B cell (primary cell): ENCODE results near the gene BIN2. TPM values are rescaled to one million over a fixed set of nuclear protein-coding genes. Genes with fewer than 3 reads are reported as not detected.
A peak's percentile ranks its signal among the peaks of the same experiment; 100 is the strongest.

Source experiments
- ATAC-seq: fragments of 200-7000 bp; cut with Tn5 transposase; one replicate; pipeline ENCODE4 v1.10.0; 2021; ENCODE audit warnings: low read depth, mild to moderate bottlenecking, moderate number of reproducible peaks, moderate library complexity
- CTCF ChIA-PET: fragments of 350-600 bp; sonication (Branson Sonifier 250); formaldehyde crosslinking; loops from one replicate; lab custom pipeline; 2021; ENCODE audit warnings: antibody characterized with exemption, inconsistent platforms; lab: Charles Lee
- POLR2A ChIA-PET: fragments of 350-600 bp; sonication (Branson Sonifier 250); formaldehyde crosslinking; loops from one replicate; lab custom pipeline; 2021; ENCODE audit warnings: antibody characterized with exemption; lab: Charles Lee
- DNase-seq: peaks from one replicate; pipeline ENCODE4 v3.0.0; 2013
- H2AFZ ChIP-seq: 2 replicates; pipeline ENCODE4 v1.6.1; 2012; ENCODE audit warnings: mild to moderate bottlenecking, low read depth, low read length; ENCODE audit not compliant: insufficient read depth, poor library complexity, severe bottlenecking
- H3K27ac ChIP-seq, 2 donors: 1 replicate in 1 of 2; 2 replicates in 1 of 2; pipeline ENCODE4 v1.5.1; 2012 to 2013; ENCODE audit warnings: low read length in 2 of 2, mild to moderate bottlenecking in 2 of 2, moderate library complexity in 1 of 2
- H3K27me3 ChIP-seq, 4 experiments: fragments of 200-600 bp in 1 of 4; sonication (generic) in 1 of 4; replicated peaks in 1 of 4; 1 replicate in 2 of 4; 2 replicates in 2 of 4; pipeline versions ENCODE4 v1.6.1 to v1.7.0; 2013 to 2016; ENCODE audit warnings: low read length in 3 of 4, mild to moderate bottlenecking in 2 of 4, mixed read lengths in 1 of 4, moderate library complexity in 1 of 4; ENCODE audit not compliant: insufficient read depth in 4 of 4, control insufficient read depth in 3 of 4; ENCODE audit errors: control extremely low read depth in 1 of 4
- H3K36me3 ChIP-seq, 2 experiments: replicated peaks in 1 of 2; 1 replicate in 1 of 2; 2 replicates in 1 of 2; pipeline versions ENCODE4 v1.6.1 to v1.7.1; 2013; ENCODE audit warnings: low read length in 1 of 2; ENCODE audit not compliant: insufficient read depth in 2 of 2, control insufficient read depth in 1 of 2; ENCODE audit errors: control extremely low read depth in 1 of 2, extremely low read depth in 1 of 2
- H3K4me1 ChIP-seq, 2 donors: fragments of 200-600 bp in 1 of 2; sonication (generic) in 1 of 2; 1 replicate in 1 of 2; 2 replicates in 1 of 2; pipeline versions ENCODE4 v1.5.1 to v1.6.1; 2013 to 2017; ENCODE audit warnings: low read length in 2 of 2; ENCODE audit not compliant: control insufficient read depth in 2 of 2, insufficient read depth in 2 of 2
- H3K4me2 ChIP-seq: replicated peaks from 2 replicates; pipeline ENCODE3; 2012; ENCODE audit warnings: mild to moderate bottlenecking, low read depth, low read length; ENCODE audit not compliant: poor library complexity, severe bottlenecking
- H3K4me3 ChIP-seq, 5 experiments: fragments of 200-600 bp in 1 of 5; sonication (generic) in 1 of 5; 1 replicate in 3 of 5; 2 replicates in 2 of 5; pipeline versions ENCODE4 v1.5.1 to v1.7.0; 2011 to 2016; ENCODE audit warnings: low read length in 4 of 5, mild to moderate bottlenecking in 4 of 5, low read depth in 2 of 5, control low read depth in 1 of 5, moderate library complexity in 1 of 5; ENCODE audit not compliant: insufficient read depth in 1 of 5; ENCODE audit errors: control extremely low read depth in 1 of 5, extremely low read depth in 1 of 5
- H3K79me2 ChIP-seq: fragments of 200-600 bp; sonication (generic); one replicate; pipeline ENCODE4 v1.6.0; 2016; ENCODE audit warnings: low read length; ENCODE audit not compliant: control insufficient read depth, insufficient read depth
- H3K9ac ChIP-seq: fragments of 200-600 bp; sonication (generic); 2 replicates; pipeline ENCODE4 v1.6.1; 2017; ENCODE audit warnings: mild to moderate bottlenecking, low read length, moderate library complexity
- H3K9me3 ChIP-seq, 3 donors: one replicate each; pipeline versions ENCODE4 v1.6.1 to v1.7.1; 2013; ENCODE audit warnings: low read length in 2 of 3; ENCODE audit not compliant: control insufficient read depth in 2 of 3, insufficient read depth in 1 of 3; ENCODE audit errors: control extremely low read depth in 1 of 3
- H4K20me1 ChIP-seq: 2 replicates; pipeline ENCODE4 v1.6.0; 2012; ENCODE audit warnings: mild to moderate bottlenecking, low read length; ENCODE audit not compliant: insufficient read depth, control insufficient read depth, poor library complexity, severe bottlenecking
- H3K27ac Mint-ChIP-seq: one replicate; pipeline ENCODE4 v1.8.0; 2021; ENCODE audit warnings: mixed read lengths
- H3K27me3 Mint-ChIP-seq: one replicate; pipeline ENCODE4 v1.8.0; 2021; ENCODE audit warnings: mixed read lengths
- H3K4me1 Mint-ChIP-seq: one replicate; pipeline ENCODE4 v1.8.0; 2021; ENCODE audit warnings: mixed read lengths
- H3K4me3 Mint-ChIP-seq: one replicate; pipeline ENCODE4 v1.8.0; 2021; ENCODE audit warnings: mixed read lengths
- H3K9me3 Mint-ChIP-seq: one replicate; pipeline ENCODE4 v1.8.0; 2022; ENCODE audit warnings: mixed read lengths; ENCODE audit not compliant: insufficient read depth
- EZH2 ChIP-seq: IDR thresholded peaks from 2 replicates; pipeline ENCODE4 v1.6.1; 2012; ENCODE audit warnings: borderline replicate concordance, low read depth, mild to moderate bottlenecking, moderate library complexity, low read length; ENCODE audit not compliant: insufficient read depth, poor library complexity, severe bottlenecking
- WGBS: methylation state at CpG from one replicate; pipeline ENCODE4 v1.1.5; 2013; ENCODE audit warnings: missing lambda C conversion rate; ENCODE audit not compliant: insufficient coverage; 5-methylcytosine and 5-hydroxymethylcytosine counted together
- intact Hi-C: fragments of 100-400 bp; cut with micrococcal nuclease; formaldehyde crosslinking; loops from one replicate; pipeline ENCODE4 v1.10.0; 2022
- polyA plus RNA-seq: library from polyadenylated mRNA; depleted of rRNA; stranded (reverse); fragments of >200 nt; gene quantifications from 2 replicates; pipeline ENCODE4 v1.2.3, GENCODE V29; 2012
- total RNA-seq, 2 donors: library from RNA; stranded (reverse); fragments of 120-200 nt in 1 of 2; gene quantifications; 1 replicate in 1 of 2; 2 replicates in 1 of 2; pipeline versions ENCODE4 v1.2.3 to v1.2.4, GENCODE V29; 2013 to 2022
- TF ChIP-seq, protein P1 (sequence below): fragments of 200-600 bp; IDR thresholded peaks from one replicate; pipeline ENCODE4 v1.8.0; 2022; ENCODE audit warnings: antibody characterized with exemption, mild to moderate bottlenecking

The BIN2 gene
- total and polyA plus RNA-seq, 2 donors (not counting 1 experiment from before 2014, with no cell fraction given), result 41.5 to 100 TPM

DNA sequence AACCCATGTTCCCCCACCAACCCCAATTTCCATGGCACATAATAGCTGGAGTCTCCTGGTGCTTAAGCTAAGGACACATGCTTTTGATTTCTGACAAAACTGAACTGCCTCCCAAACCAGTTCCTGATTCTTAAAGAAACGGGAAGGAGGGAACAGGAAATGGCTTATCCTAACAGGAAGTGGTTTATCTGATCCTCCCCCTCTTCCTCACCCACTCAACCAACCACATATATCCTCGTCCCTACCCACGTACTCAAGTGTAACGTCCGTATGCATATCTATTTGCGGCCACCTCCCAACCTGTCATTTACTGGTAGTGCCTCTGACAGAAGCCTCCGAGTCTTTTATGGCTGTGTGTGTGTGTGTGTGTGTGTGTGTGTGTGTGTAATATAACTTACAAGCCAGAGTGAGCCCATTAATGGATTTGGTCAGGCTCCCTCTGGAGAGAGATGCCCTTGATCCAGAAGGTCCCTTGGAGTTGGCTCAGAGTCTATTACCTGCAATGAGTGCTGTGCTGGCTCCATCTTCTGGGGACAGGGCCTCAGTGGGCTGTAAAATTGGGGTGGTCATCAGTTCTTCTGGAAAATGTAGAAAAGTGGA is 77.6 kb downstream of the BIN2 start:
- H3K36me3 ChIP-seq, result peaks cover 0 to 51% of the 10 kb centered on the region in 2 experiments
- Mint-ChIP-seq H3K27ac (peak overlapping the region; percentile 91), H3K4me1 (peaks cover 49% of the 10 kb centered on the region), H3K9me3 (no peaks in the 10 kb centered on the region), H3K27me3 (no peaks in the 10 kb centered on the region), H3K4me3 (peak overlapping the region; percentile 49)
- no peak overlapping the region for H3K4me3 ChIP-seq
- intact Hi-C loops, result loop anchor here (10.0 kb wide), 1 partner anchor 482 kb away; the partner anchor contains the start of gene ATF1
- DNase-seq, result peak; percentile 53
- ATAC-seq, result peak; percentile 24
- no CpG with 5 or more reads among the region's 7 CpGs for WGBS
- H3K27me3 ChIP-seq, result no peaks in the 10 kb centered on the region
- TF ChIP-seq, protein P1, sequence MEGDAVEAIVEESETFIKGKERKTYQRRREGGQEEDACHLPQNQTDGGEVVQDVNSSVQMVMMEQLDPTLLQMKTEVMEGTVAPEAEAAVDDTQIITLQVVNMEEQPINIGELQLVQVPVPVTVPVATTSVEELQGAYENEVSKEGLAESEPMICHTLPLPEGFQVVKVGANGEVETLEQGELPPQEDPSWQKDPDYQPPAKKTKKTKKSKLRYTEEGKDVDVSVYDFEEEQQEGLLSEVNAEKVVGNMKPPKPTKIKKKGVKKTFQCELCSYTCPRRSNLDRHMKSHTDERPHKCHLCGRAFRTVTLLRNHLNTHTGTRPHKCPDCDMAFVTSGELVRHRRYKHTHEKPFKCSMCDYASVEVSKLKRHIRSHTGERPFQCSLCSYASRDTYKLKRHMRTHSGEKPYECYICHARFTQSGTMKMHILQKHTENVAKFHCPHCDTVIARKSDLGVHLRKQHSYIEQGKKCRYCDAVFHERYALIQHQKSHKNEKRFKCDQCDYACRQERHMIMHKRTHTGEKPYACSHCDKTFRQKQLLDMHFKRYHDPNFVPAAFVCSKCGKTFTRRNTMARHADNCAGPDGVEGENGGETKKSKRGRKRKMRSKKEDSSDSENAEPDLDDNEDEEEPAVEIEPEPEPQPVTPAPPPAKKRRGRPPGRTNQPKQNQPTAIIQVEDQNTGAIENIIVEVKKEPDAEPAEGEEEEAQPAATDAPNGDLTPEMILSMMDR, result no peak
- no peak for TF ChIP-seq EZH2
- H3K9ac ChIP-seq, result peak overlapping the region; percentile 3
- peak overlapping the region; percentile 58 for H3K4me2 ChIP-seq
- no peak overlapping the region for H2AFZ ChIP-seq
- peaks cover 23% of the 10 kb centered on the region for H4K20me1 ChIP-seq
- CTCF ChIA-PET, result interaction anchor here (1.5 kb wide), 1 partner anchor 28 kb away, joined by 4 read pairs; the partner anchor contains the start of gene POU6F1
- H3K9me3 ChIP-seq, result no peaks in the 10 kb centered on the region
- peaks cover 11% of the 10 kb centered on the region for H3K79me2 ChIP-seq
- H3K27ac ChIP-seq, result peak overlapping the region; percentile 63 to 78
- POLR2A ChIA-PET, result interaction anchor here (0.6 kb wide), 1 partner anchor 157 kb away, joined by 3 read pairs; no protein-coding TSS in a partner anchor
- H3K4me1 ChIP-seq, result peaks cover 26 to 35% of the 10 kb centered on the region in 2 donors
